ENCODE results near the gene CCNY.

The CCNY gene

DNA sequence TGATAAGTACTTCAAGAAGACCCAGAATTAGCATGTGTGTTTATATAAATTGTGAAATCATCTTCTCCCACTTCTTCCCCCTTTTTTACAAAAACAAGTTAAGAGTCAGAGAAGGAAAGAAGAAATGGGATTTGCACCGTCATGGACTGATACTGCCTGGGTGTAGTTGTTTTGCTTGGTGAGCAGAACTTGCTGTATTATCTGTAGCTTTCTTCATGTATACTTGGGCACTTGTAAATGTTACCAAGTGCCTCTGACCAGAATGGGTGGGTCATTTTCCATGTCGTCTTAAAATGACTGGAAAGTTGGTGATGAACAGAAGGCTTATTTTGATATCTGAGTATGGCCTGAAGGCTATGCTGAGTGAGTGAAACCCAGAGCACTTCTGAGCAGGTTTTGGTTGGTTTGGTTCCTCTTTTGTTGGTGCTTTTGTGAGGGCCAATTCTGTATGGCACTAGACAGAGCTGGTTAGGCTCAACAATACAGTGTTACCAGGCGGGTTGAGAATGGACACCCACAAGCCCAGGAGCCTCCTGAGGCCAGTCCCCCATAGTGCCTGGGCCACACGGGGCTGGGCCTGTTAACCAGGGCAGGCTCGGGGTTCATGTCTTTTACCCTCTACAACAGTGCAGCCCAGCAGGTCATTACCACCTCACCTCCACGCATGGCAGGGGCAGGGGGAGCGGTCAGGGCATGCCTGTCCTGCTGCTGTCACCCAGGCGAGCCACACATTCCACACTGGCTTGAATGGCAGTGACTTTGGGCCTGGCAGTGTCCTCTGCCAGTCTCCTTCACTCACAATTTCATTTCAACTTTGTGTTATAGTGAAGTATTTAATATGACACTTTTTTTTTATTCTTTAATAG, 115.1 kb downstream of the CCNY start:
- no peaks in the 10 kb centered on the region for H3K27me3 ChIP-seq (replicated peaks; ENCODE audit: insufficient read depth, low read length)
- no peak overlapping the region for H2AFZ ChIP-seq (ENCODE audit: low read length)
- H3K9me3 ChIP-seq (replicated peaks; ENCODE audit: insufficient read depth, low read length), result no peaks in the 10 kb centered on the region
- H3K79me2 ChIP-seq (ENCODE audit: low read length), result peaks cover 57% of the 10 kb centered on the region
- H3F3A ChIP-seq (ENCODE audit: insufficient read depth, low read length), result no peaks in the 10 kb centered on the region
- H3K27ac ChIP-seq (ENCODE audit: low read length), result peak overlapping the region; percentile 4; the same call in 1 of the 2 replicates
- no peak overlapping the region for H3K4me3 ChIP-seq (ENCODE audit: low read length)
- no peak for TF ChIP-seq EZH2phosphoT487 (IDR thresholded peaks at IDR 0.05; ENCODE audit: low read length)
- TF ChIP-seq, protein P1, sequence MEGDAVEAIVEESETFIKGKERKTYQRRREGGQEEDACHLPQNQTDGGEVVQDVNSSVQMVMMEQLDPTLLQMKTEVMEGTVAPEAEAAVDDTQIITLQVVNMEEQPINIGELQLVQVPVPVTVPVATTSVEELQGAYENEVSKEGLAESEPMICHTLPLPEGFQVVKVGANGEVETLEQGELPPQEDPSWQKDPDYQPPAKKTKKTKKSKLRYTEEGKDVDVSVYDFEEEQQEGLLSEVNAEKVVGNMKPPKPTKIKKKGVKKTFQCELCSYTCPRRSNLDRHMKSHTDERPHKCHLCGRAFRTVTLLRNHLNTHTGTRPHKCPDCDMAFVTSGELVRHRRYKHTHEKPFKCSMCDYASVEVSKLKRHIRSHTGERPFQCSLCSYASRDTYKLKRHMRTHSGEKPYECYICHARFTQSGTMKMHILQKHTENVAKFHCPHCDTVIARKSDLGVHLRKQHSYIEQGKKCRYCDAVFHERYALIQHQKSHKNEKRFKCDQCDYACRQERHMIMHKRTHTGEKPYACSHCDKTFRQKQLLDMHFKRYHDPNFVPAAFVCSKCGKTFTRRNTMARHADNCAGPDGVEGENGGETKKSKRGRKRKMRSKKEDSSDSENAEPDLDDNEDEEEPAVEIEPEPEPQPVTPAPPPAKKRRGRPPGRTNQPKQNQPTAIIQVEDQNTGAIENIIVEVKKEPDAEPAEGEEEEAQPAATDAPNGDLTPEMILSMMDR (IDR thresholded peaks at IDR 0.05; ENCODE audit: low read length), result no peak
- TF ChIP-seq EZH2 (optimal IDR thresholded peaks at IDR 0.05; ENCODE audit: low read depth, low read length), result no peak
- no peak overlapping the region for H3K4me2 ChIP-seq (ENCODE audit: low read depth, low read length)
- no peaks in the 10 kb centered on the region for H4K20me1 ChIP-seq (ENCODE audit: insufficient read depth, low read length)
- 0 out of 2 replicates have a peak, but pooled peaks cover 5% of the 10 kb centered on the region for H3K4me1 ChIP-seq (ENCODE audit: low read length)
- H3K9ac ChIP-seq (ENCODE audit: low read length), result no peak overlapping the region
- DNase-seq, result no peak
- H3K9me2 ChIP-seq (replicated peaks; ENCODE audit: insufficient read depth, low read length), result no peaks in the 10 kb centered on the region
- no peaks in the 10 kb centered on the region for H3K36me3 ChIP-seq (replicated peaks; ENCODE audit: insufficient read depth, low read length)

DNA sequence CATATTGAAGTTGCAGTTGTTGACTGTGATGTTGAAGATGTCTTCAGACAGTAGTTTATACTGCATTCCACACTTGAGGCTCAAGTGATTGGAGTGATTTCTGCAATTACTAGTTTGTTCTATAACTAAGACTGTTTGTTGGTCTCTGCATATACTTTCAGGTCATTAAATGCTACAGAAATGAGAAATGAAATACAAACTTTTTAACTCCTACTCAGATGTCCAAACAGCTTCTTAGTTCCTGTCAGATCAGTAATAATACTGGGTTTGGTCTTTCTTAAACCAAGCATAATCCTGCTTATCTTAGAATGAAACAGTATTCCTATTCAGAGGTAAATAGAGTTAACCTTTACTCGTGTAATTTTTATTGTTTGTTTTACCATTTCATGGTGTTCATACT, 115.9 kb downstream of the CCNY start:
- Histone ChIP-seq H3K9me2 (replicated peaks; ENCODE audit: insufficient read depth, low read length) (no peaks in the 10 kb centered on the region), H3K9ac (ENCODE audit: low read length) (no peak overlapping the region), H3K9me3 (replicated peaks; ENCODE audit: insufficient read depth, low read length) (no peaks in the 10 kb centered on the region), H3K36me3 (replicated peaks; ENCODE audit: insufficient read depth, low read length) (no peaks in the 10 kb centered on the region), H3K4me3 (ENCODE audit: low read length) (no peak overlapping the region), H4K20me1 (ENCODE audit: insufficient read depth, low read length) (no peaks in the 10 kb centered on the region), H2AFZ (ENCODE audit: low read length) (no peak overlapping the region), H3F3A (ENCODE audit: insufficient read depth, low read length) (no peaks in the 10 kb centered on the region), H3K4me1 (ENCODE audit: low read length) (0 out of 2 replicates have a peak, but pooled peaks cover 5% of the 10 kb centered on the region), H3K79me2 (ENCODE audit: low read length) (peaks cover 57% of the 10 kb centered on the region), H3K27me3 (replicated peaks; ENCODE audit: insufficient read depth, low read length) (no peaks in the 10 kb centered on the region), H3K4me2 (ENCODE audit: low read depth, low read length) (no peak overlapping the region), H3K27ac (ENCODE audit: low read length) (no peak overlapping the region)
- no peak for DNase-seq
- TF ChIP-seq EZH2 (optimal IDR thresholded peaks at IDR 0.05; ENCODE audit: low read depth, low read length) (no peak), EZH2phosphoT487 (IDR thresholded peaks at IDR 0.05; ENCODE audit: low read length) (no peak)
- TF ChIP-seq, protein P1 (IDR thresholded peaks at IDR 0.05; ENCODE audit: low read length), result no peak

DNA sequence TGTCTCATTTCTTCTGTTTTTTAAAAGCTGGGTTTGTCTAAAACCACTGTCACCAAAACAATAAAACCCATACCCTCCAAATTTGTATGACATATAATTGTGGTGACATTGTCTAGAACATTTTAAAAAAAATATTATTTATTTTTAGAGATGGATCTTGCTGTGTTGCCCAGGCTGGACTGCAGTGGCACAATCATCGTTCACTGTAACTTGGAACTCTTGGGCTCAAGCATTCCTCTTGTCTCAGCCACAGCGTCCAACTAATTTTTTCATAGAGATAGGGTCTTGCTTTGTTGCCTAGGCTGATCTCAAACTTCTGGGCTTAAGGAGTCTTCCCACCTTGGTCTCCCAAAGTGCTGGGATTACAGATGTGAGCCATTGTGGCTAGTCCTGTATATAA, 116.5 kb downstream of the CCNY start:
- Histone ChIP-seq H3K79me2 (ENCODE audit: low read length) (peaks cover 57% of the 10 kb centered on the region), H3K4me2 (ENCODE audit: low read depth, low read length) (no peak overlapping the region), H3K9ac (ENCODE audit: low read length) (no peak overlapping the region), H3K4me3 (ENCODE audit: low read length) (no peak overlapping the region), H3K4me1 (ENCODE audit: low read length) (0 out of 2 replicates have a peak, but pooled peaks cover 5% of the 10 kb centered on the region), H2AFZ (ENCODE audit: low read length) (no peak overlapping the region), H3K9me2 (replicated peaks; ENCODE audit: insufficient read depth, low read length) (no peaks in the 10 kb centered on the region), H3K27me3 (replicated peaks; ENCODE audit: insufficient read depth, low read length) (no peaks in the 10 kb centered on the region), H3F3A (ENCODE audit: insufficient read depth, low read length) (no peaks in the 10 kb centered on the region), H3K27ac (ENCODE audit: low read length) (no peak overlapping the region), H3K36me3 (replicated peaks; ENCODE audit: insufficient read depth, low read length) (no peaks in the 10 kb centered on the region), H3K9me3 (replicated peaks; ENCODE audit: insufficient read depth, low read length) (no peaks in the 10 kb centered on the region), H4K20me1 (ENCODE audit: insufficient read depth, low read length) (no peaks in the 10 kb centered on the region)
- DNase-seq, result no peak
- TF ChIP-seq, protein P1 (IDR thresholded peaks at IDR 0.05; ENCODE audit: low read length), result no peak
- no peak for TF ChIP-seq EZH2 (optimal IDR thresholded peaks at IDR 0.05; ENCODE audit: low read depth, low read length)
- TF ChIP-seq EZH2phosphoT487 (IDR thresholded peaks at IDR 0.05; ENCODE audit: low read length), result no peak

Measured in MM.1S (cell line).